Astrocyte (in vitro differentiated cells and primary cell): ENCODE results near the gene MRPL53. TPM values are rescaled to one million over a fixed set of nuclear protein-coding genes. Genes with fewer than 3 reads are reported as not detected.
A peak's percentile ranks its signal among the peaks of the same experiment; 100 is the strongest.

Experiments
- DNase-seq: peaks from one replicate; pipeline ENCODE4 v3.0.0-alpha.2; 2010; ENCODE audit warnings: low read depth
- FAIRE-seq: peaks from 2 replicates; lab custom pipeline; 2011; peaks lifted over from hg19 to GRCh38; lab: Jason Lieb, UNC
- H2AFZ ChIP-seq: 2 replicates; pipeline ENCODE4 v1.6.0; 2012; ENCODE audit warnings: low read depth, low read length, inconsistent platforms
- H3K27ac ChIP-seq: 2 replicates; pipeline ENCODE4 v1.5.1; 2011; ENCODE audit warnings: low read depth, low read length, inconsistent platforms
- H3K27me3 ChIP-seq: 2 replicates; pipeline ENCODE4 v1.6.0; 2011; ENCODE audit warnings: low read length, inconsistent platforms; ENCODE audit not compliant: insufficient read depth
- H3K36me3 ChIP-seq: 2 replicates; pipeline ENCODE4 v1.5.1; 2011; ENCODE audit warnings: low read length, inconsistent platforms; ENCODE audit not compliant: insufficient read depth
- H3K4me1 ChIP-seq: 2 replicates; pipeline ENCODE4 v1.5.1; 2011; ENCODE audit warnings: low read length, inconsistent platforms; ENCODE audit not compliant: insufficient read depth
- H3K4me2 ChIP-seq: 2 replicates; pipeline ENCODE4 v1.6.0; 2012; ENCODE audit warnings: low read length, inconsistent platforms
- H3K4me3 ChIP-seq: 2 replicates; pipeline ENCODE4 v1.5.1; 2011; ENCODE audit warnings: low read depth, mild to moderate bottlenecking, low read length, inconsistent platforms; ENCODE audit not compliant: insufficient read depth
- H3K79me2 ChIP-seq: 2 replicates; pipeline ENCODE4 v1.6.0; 2012; ENCODE audit warnings: mild to moderate bottlenecking, low read length, inconsistent platforms; ENCODE audit not compliant: insufficient read depth
- H3K9ac ChIP-seq: 2 replicates; pipeline ENCODE4 v1.6.0; 2012; ENCODE audit warnings: mild to moderate bottlenecking, low read length, inconsistent platforms
- H3K9me3 ChIP-seq: 2 replicates; pipeline ENCODE4 v1.5.1; 2012; ENCODE audit warnings: low read depth, mild to moderate bottlenecking, low read length, inconsistent platforms; ENCODE audit not compliant: insufficient read depth
- H4K20me1 ChIP-seq: 2 replicates; pipeline ENCODE4 v1.6.0; 2012; ENCODE audit warnings: low read length, inconsistent platforms; ENCODE audit not compliant: insufficient read depth
- H3K27ac Mint-ChIP-seq: one replicate; pipeline ENCODE4 v1.8.0; 2021; ENCODE audit warnings: mild to moderate bottlenecking, mixed read lengths; ENCODE audit not compliant: unreplicated experiment
- H3K27me3 Mint-ChIP-seq: one replicate; pipeline ENCODE4 v1.8.0; 2021; ENCODE audit warnings: low read depth, mixed read lengths; ENCODE audit not compliant: unreplicated experiment
- H3K36me3 Mint-ChIP-seq: one replicate; pipeline ENCODE4 v1.8.0; 2021; ENCODE audit warnings: low read depth, mixed read lengths; ENCODE audit not compliant: unreplicated experiment
- H3K4me1 Mint-ChIP-seq: one replicate; pipeline ENCODE4 v1.8.0; 2021; ENCODE audit warnings: low read depth, mixed read lengths; ENCODE audit not compliant: unreplicated experiment
- H3K4me3 Mint-ChIP-seq: one replicate; pipeline ENCODE4 v1.8.0; 2021; ENCODE audit warnings: mild to moderate bottlenecking, moderate library complexity, mixed read lengths; ENCODE audit not compliant: unreplicated experiment
- H3K9me3 Mint-ChIP-seq: one replicate; pipeline ENCODE4 v1.8.0; 2021; ENCODE audit warnings: mild to moderate bottlenecking, mixed read lengths; ENCODE audit not compliant: unreplicated experiment
- EZH2 ChIP-seq: IDR thresholded peaks from 2 replicates; pipeline ENCODE4 v1.6.1; 2012; ENCODE audit warnings: mild to moderate bottlenecking, low read length, inconsistent platforms; ENCODE audit not compliant: insufficient read depth
- total RNA-seq: library from RNA; stranded (reverse); gene quantifications from 2 replicates; pipeline ENCODE4 v1.2.1, GENCODE V29; 2021
- TF ChIP-seq, protein P1 (sequence below): IDR thresholded peaks from 2 replicates; pipeline ENCODE4 v1.5.1; 2011; ENCODE audit warnings: low read depth, mild to moderate bottlenecking, inconsistent platforms, low read length, moderate library complexity; ENCODE audit not compliant: insufficient read depth

The MRPL53 gene
- total RNA-seq, 1 donor from 2014 or later = 50.6 TPM

DNA sequence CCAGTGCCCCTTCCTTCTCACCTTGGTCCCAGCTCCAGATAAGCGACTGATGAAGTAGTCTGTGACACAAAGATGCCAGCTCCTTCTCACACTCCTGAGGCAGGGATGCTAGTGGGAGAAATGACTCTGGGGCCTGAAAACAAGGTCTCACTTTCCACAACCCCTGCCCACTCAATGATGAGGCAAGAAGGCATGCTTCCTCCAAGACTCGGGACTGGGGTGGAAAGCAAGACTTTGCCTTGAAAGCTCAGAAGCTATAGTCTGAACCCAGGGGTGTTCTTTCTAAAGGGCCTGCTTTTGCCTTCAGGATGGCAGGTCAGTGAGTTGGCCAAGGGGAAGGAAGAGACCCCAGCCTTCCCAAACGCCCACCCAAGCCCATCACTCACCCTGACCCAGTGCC, 9.0 kb upstream of the MRPL53 start:
- Mint-ChIP-seq H3K9me3 (no peaks in the 10 kb centered on the region), H3K4me1 (peaks cover 3% of the 10 kb centered on the region), H3K36me3 (peaks cover 6% of the 10 kb centered on the region), H3K27ac (no peak overlapping the region), H3K4me3 (peak overlapping the region; percentile 98), H3K27me3 (no peaks in the 10 kb centered on the region)
- peak overlapping the region; percentile 97 for H3K4me2 ChIP-seq
- peak overlapping the region; percentile 88 for H3K9ac ChIP-seq
- peak overlapping the region; percentile 97 for H3K4me3 ChIP-seq
- H2AFZ ChIP-seq = peak overlapping the region; percentile 95
- H3K27me3 ChIP-seq = no peaks in the 10 kb centered on the region
- no peak overlapping the region for H3K27ac ChIP-seq
- TF ChIP-seq EZH2 = no peak
- TF ChIP-seq, protein P1, sequence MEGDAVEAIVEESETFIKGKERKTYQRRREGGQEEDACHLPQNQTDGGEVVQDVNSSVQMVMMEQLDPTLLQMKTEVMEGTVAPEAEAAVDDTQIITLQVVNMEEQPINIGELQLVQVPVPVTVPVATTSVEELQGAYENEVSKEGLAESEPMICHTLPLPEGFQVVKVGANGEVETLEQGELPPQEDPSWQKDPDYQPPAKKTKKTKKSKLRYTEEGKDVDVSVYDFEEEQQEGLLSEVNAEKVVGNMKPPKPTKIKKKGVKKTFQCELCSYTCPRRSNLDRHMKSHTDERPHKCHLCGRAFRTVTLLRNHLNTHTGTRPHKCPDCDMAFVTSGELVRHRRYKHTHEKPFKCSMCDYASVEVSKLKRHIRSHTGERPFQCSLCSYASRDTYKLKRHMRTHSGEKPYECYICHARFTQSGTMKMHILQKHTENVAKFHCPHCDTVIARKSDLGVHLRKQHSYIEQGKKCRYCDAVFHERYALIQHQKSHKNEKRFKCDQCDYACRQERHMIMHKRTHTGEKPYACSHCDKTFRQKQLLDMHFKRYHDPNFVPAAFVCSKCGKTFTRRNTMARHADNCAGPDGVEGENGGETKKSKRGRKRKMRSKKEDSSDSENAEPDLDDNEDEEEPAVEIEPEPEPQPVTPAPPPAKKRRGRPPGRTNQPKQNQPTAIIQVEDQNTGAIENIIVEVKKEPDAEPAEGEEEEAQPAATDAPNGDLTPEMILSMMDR = no peak
- peaks cover 37% of the 10 kb centered on the region for H3K79me2 ChIP-seq
- peaks cover 13% of the 10 kb centered on the region for H4K20me1 ChIP-seq
- no peak for FAIRE-seq
- DNase-seq = no peak
- peaks cover 15% of the 10 kb centered on the region for H3K4me1 ChIP-seq
- H3K36me3 ChIP-seq = peaks cover 3% of the 10 kb centered on the region
- no peaks in the 10 kb centered on the region for H3K9me3 ChIP-seq

DNA sequence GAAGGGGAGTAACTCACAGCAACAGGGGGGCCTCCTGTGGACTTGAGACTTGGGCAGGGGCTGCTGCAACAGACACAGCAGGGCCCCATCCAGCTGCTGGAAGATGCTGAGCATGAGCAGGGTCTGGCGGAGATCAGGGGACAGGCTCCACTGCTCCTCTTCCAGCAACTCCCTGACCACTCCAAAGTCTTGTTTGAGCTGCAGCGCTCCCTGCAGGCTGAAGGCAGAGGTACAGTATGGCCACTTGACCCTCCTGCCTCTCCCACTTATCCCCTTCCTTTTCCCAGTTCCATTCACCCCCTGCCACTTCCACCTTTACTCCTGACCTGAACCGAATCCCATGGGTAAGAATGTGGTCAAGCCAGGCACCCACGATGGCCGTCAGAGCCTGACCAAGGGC, 2.4 kb upstream of the MRPL53 start:
- Histone ChIP-seq H3K4me2 (no peak overlapping the region), H4K20me1 (no peaks in the 10 kb centered on the region), H3K36me3 (peaks cover 10% of the 10 kb centered on the region), H3K27me3 (no peaks in the 10 kb centered on the region), H3K4me3 (no peak overlapping the region), H3K4me1 (peaks cover 15% of the 10 kb centered on the region), H3K9ac (no peak overlapping the region), H3K27ac (no peak overlapping the region), H2AFZ (no peak overlapping the region), H3K9me3 (no peaks in the 10 kb centered on the region), H3K79me2 (peaks cover 8% of the 10 kb centered on the region)
- no peak for TF ChIP-seq EZH2
- TF ChIP-seq, protein P1 = no peak
- Mint-ChIP-seq H3K27me3 (no peaks in the 10 kb centered on the region), H3K4me1 (peaks cover 7% of the 10 kb centered on the region), H3K27ac (no peak overlapping the region), H3K4me3 (peak overlapping the region; percentile 37), H3K36me3 (peaks cover 15% of the 10 kb centered on the region), H3K9me3 (no peaks in the 10 kb centered on the region)
- no peak for DNase-seq
- no peak for FAIRE-seq

DNA sequence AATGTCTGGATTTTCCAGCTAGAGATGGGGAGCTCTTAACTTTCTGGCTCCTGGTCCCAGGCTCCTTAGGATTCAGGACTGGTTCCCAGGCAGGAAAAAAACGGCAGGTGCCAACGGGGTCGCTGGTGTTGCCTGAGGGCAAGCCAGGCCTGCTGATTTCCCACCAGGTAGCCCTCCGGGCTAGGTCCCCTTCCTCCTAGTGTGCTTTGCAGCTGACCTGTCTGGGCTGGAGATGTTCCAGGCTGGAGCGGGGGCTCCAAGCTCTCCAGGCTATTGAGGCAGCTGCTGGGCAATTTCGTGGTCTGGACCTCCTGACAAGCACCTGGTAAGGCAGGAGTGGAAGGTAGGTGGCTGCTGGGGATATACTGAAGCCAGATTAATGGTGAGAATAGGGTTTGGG, 2.0 kb upstream of the MRPL53 start:
- Mint-ChIP-seq H3K4me3 (peak overlapping the region; percentile 40), H3K9me3 (no peaks in the 10 kb centered on the region), H3K4me1 (peaks cover 7% of the 10 kb centered on the region), H3K27me3 (no peaks in the 10 kb centered on the region), H3K36me3 (peaks cover 15% of the 10 kb centered on the region), H3K27ac (no peak overlapping the region)
- peaks cover 15% of the 10 kb centered on the region for H3K4me1 ChIP-seq
- no peaks in the 10 kb centered on the region for H3K9me3 ChIP-seq
- no peak for TF ChIP-seq EZH2
- TF ChIP-seq, protein P1 = no peak
- peaks cover 7% of the 10 kb centered on the region for H3K36me3 ChIP-seq
- no peak overlapping the region for H3K4me3 ChIP-seq
- H3K27ac ChIP-seq = no peak overlapping the region
- H3K27me3 ChIP-seq = no peaks in the 10 kb centered on the region
- DNase-seq (no peak), FAIRE-seq (no peak)
- H3K9ac ChIP-seq = no peak overlapping the region
- no peak overlapping the region for H3K4me2 ChIP-seq
- H3K79me2 ChIP-seq = peaks cover 4% of the 10 kb centered on the region
- no peaks in the 10 kb centered on the region for H4K20me1 ChIP-seq
- H2AFZ ChIP-seq = no peak overlapping the region
